Right atrium auricular region (tissue), 2 donors: ENCODE measurements around the gene TET2. TPM values are rescaled to one million over a fixed set of nuclear protein-coding genes. Genes with fewer than 3 reads are reported as not detected.
A peak's percentile ranks its signal among the peaks of the same experiment; 100 is the strongest.

Experiments
- DNase-seq: peaks from one replicate; pipeline ENCODE4 v3.0.0-alpha.2; 2019; ENCODE audit warnings: low spot score
- H3K27ac ChIP-seq, 2 donors: fragments of 200-600 bp; sonication (generic); 1 replicate in 1 of 2; 2 replicates in 1 of 2; pipeline ENCODE4 v1.5.1; 2016 to 2019
- H3K27me3 ChIP-seq, 2 donors: fragments of 200-600 bp; sonication (generic); one replicate each; pipeline versions ENCODE4 v1.5.1 to v1.6.0; 2017 to 2019
- H3K36me3 ChIP-seq: fragments of 200-600 bp; sonication (generic); one replicate; pipeline ENCODE4 v1.5.1; 2016
- H3K4me1 ChIP-seq, 2 donors: fragments of 200-600 bp; sonication (generic); one replicate each; pipeline versions ENCODE4 v1.5.1 to v1.6.0; 2017 to 2019
- H3K4me3 ChIP-seq, 2 donors: fragments of 200-600 bp; sonication (generic); 1 replicate in 1 of 2; 2 replicates in 1 of 2; pipeline ENCODE4 v1.5.1; 2017 to 2019; ENCODE audit warnings: mild to moderate bottlenecking in 1 of 2, moderate library complexity in 1 of 2
- H3K9me3 ChIP-seq, 2 donors: fragments of 200-600 bp; sonication (generic); one replicate each; pipeline ENCODE4 v1.5.1; 2019
- CTCF ChIP-seq, 2 donors: fragments of 200-600 bp; sonication (generic); IDR thresholded peaks; one replicate each; pipeline ENCODE4 v1.5.1; 2019; ENCODE audit warnings: antibody characterized with exemption in 2 of 2
- total RNA-seq, 2 donors: library from RNA; depleted of rRNA; stranded (reverse); fragments of >200 nt; gene quantifications; one replicate each; pipeline ENCODE4 v1.1.0, GENCODE V29; 2016

The TET2 gene
- 10 to 100 TPM; 15.4 to 16.2 TPM for total RNA-seq

GRCh38 chr4:105146276-105147015 is at the start of gene TET2:
TET2 (plus strand) TSS chr4:105146876; CDS start chr4:105233943, 87,067 bp downstream.
- peak; percentile 86 for DNase-seq
- Histone ChIP-seq H3K36me3 (no peaks in the 10 kb centered on the region), H3K9me3 (no peaks in the 10 kb centered on the region), H3K4me3 (peak within 1 kb of the TSS; percentile 72 to 77), H3K27ac (peak within 1 kb of the TSS; percentile 91 to 93), H3K4me1 (peaks cover 0 to 29% of the 10 kb centered on the region in 2 donors), H3K27me3 (no peaks in the 10 kb centered on the region)
- TF ChIP-seq CTCF (IDR thresholded peaks at IDR 0.05) = no peak

GRCh38 chr4:105102016-105102415 is 44.7 kb upstream of the TET2 start:
- no peaks in the 10 kb centered on the region for H3K4me1 ChIP-seq
- no peak for TF ChIP-seq CTCF (IDR thresholded peaks at IDR 0.05)
- no peak for DNase-seq
- H3K4me3 ChIP-seq = no peak overlapping the region
- H3K27ac ChIP-seq = no peak overlapping the region
- H3K9me3 ChIP-seq = peaks cover 4 to 7% of the 10 kb centered on the region in 2 donors
- no peaks in the 10 kb centered on the region for H3K36me3 ChIP-seq
- no peaks in the 10 kb centered on the region for H3K27me3 ChIP-seq

- DNase-seq = no peak
- peak overlapping the region in 1 of 2 donors; percentile 40 for H3K27ac ChIP-seq
- no peaks in the 10 kb centered on the region for H3K9me3 ChIP-seq
- no peak overlapping the region for H3K4me3 ChIP-seq
- no peaks in the 10 kb centered on the region for H3K4me1 ChIP-seq
- no peak for TF ChIP-seq CTCF (IDR thresholded peaks at IDR 0.05)
- no peaks in the 10 kb centered on the region for H3K27me3 ChIP-seq
- no peaks in the 10 kb centered on the region for H3K36me3 ChIP-seq
Observed at GRCh38 chr4:105106426-105106825, 40.2 kb upstream of the TET2 start.

GRCh38 chr4:105107095-105107856 is 39.4 kb upstream of the TET2 start:
- TF ChIP-seq CTCF (IDR thresholded peaks at IDR 0.05) = no peak
- Histone ChIP-seq H3K27ac (peak overlapping the region in 1 of 2 donors; percentile 40), H3K36me3 (no peaks in the 10 kb centered on the region), H3K9me3 (no peaks in the 10 kb centered on the region), H3K4me3 (no peak overlapping the region), H3K4me1 (no peaks in the 10 kb centered on the region), H3K27me3 (no peaks in the 10 kb centered on the region)
- DNase-seq = no peak

GRCh38 chr4:105108971-105109370 is 37.7 kb upstream of the TET2 start:
- no peak for TF ChIP-seq CTCF (IDR thresholded peaks at IDR 0.05)
- H3K4me3 ChIP-seq = no peak overlapping the region
- no peak overlapping the region for H3K27ac ChIP-seq
- no peak for DNase-seq
- no peaks in the 10 kb centered on the region for H3K27me3 ChIP-seq
- H3K4me1 ChIP-seq = no peaks in the 10 kb centered on the region
- no peaks in the 10 kb centered on the region for H3K9me3 ChIP-seq
- H3K36me3 ChIP-seq = no peaks in the 10 kb centered on the region
